Activated CD8-positive, alpha-beta T cell treated with anti-CD3 and anti-CD28 coated beads for 36 hours (primary cell): ENCODE measurements around the gene POLD2. TPM values are rescaled to one million over a fixed set of nuclear protein-coding genes. Genes with fewer than 3 reads are reported as not detected.

Source experiments
- ATAC-seq: fragments of 200-7000 bp; cut with Tn5 transposase; one replicate; pipeline ENCODE4 v1.10.0; 2021; ENCODE audit warnings: mild to moderate bottlenecking, moderate library complexity
- CTCF ChIA-PET: fragments of 350-600 bp; sonication (Branson Sonifier 250); formaldehyde crosslinking; loops from one replicate; lab custom pipeline; 2021; ENCODE audit warnings: antibody characterized with exemption; lab: Charles Lee
- POLR2A ChIA-PET: fragments of 350-600 bp; sonication (Branson Sonifier 250); formaldehyde crosslinking; loops from one replicate; lab custom pipeline; 2021; ENCODE audit warnings: antibody characterized with exemption; lab: Charles Lee
- DNase-seq: peaks from one replicate; pipeline ENCODE4 v3.0.0-alpha.2; 2020
- H3K27ac Mint-ChIP-seq: one replicate; pipeline ENCODE4 v1.8.0; 2021; ENCODE audit warnings: mild to moderate bottlenecking, mixed read lengths
- H3K27me3 Mint-ChIP-seq: one replicate; pipeline ENCODE4 v1.8.0; 2021; ENCODE audit warnings: mixed read lengths
- H3K36me3 Mint-ChIP-seq: one replicate; pipeline ENCODE4 v1.8.0; 2021; ENCODE audit warnings: low read depth, mixed read lengths
- H3K4me1 Mint-ChIP-seq: one replicate; pipeline ENCODE4 v1.8.0; 2021; ENCODE audit warnings: low read depth, mixed read lengths
- H3K4me3 Mint-ChIP-seq: one replicate; pipeline ENCODE4 v1.8.0; 2021; ENCODE audit warnings: mild to moderate bottlenecking, moderate library complexity, mixed read lengths
- H3K9me3 Mint-ChIP-seq: one replicate; pipeline ENCODE4 v1.8.0; 2021; ENCODE audit warnings: mixed read lengths
- intact Hi-C: fragments of 100-400 bp; cut with micrococcal nuclease; formaldehyde crosslinking; loops from one replicate; pipeline ENCODE4 v1.10.0; 2022
- total RNA-seq, 2 experiments: library from RNA; stranded (reverse); gene quantifications; one replicate each; pipeline ENCODE4 v1.2.3, GENCODE V29; 2021
- TF ChIP-seq, protein P1 (sequence below): fragments of 200-600 bp; IDR thresholded peaks from one replicate; pipeline ENCODE4 v1.8.0; 2022; ENCODE audit warnings: antibody characterized with exemption, mild to moderate bottlenecking

Gene POLD2
- total RNA-seq, 2 experiments from 2014 or later: 243 to 251 TPM

DNA sequence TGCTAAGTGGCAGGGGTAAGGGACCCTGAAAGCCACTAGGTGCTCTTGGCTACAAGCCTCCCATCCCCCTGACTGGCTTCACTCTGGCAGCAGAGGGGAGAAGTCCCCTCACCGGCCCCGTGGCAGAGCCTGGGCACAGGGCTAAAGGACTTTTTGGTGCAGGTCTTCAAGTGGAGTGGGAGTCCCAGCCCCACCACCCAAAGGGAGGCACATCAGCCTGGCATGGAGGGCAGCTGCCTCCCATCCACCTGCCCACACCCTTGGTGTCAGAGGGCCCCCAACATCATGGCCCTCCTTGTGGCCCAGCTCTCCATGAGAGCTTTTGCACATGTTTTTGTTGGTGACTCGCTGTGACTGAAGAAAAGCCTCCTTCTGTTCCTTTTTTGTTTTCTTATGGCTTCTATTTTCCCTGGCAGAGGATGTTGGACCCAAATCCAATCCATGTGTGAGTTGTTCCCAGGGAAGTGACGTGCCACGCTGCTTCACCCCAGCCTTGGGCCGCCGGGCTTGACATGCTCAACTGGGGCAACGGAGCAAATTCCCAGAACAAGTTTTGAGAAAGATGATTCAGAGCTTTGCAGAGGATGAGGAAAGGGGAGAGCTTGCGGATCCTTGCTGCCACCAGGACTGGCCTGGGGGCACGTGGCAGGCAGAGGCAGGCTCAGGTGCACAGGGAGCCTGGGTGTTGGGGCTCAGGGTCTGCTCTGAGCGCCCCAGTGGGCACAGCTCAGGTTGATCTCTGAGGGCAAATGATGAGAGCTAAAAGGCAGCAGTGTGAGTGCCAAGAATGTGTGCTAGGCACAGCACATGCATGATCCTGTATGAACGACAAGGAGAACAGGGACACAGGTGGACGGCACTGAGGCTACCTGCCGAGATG is 21.1 kb downstream of the POLD2 start:
- Mint-ChIP-seq H3K4me1 (peaks cover 34% of the 10 kb centered on the region), H3K27ac (no peak overlapping the region), H3K9me3 (no peaks in the 10 kb centered on the region), H3K27me3 (peaks cover 2% of the 10 kb centered on the region), H3K4me3 (no peak overlapping the region), H3K36me3 (peaks cover 2% of the 10 kb centered on the region)
- TF ChIP-seq, protein P1, sequence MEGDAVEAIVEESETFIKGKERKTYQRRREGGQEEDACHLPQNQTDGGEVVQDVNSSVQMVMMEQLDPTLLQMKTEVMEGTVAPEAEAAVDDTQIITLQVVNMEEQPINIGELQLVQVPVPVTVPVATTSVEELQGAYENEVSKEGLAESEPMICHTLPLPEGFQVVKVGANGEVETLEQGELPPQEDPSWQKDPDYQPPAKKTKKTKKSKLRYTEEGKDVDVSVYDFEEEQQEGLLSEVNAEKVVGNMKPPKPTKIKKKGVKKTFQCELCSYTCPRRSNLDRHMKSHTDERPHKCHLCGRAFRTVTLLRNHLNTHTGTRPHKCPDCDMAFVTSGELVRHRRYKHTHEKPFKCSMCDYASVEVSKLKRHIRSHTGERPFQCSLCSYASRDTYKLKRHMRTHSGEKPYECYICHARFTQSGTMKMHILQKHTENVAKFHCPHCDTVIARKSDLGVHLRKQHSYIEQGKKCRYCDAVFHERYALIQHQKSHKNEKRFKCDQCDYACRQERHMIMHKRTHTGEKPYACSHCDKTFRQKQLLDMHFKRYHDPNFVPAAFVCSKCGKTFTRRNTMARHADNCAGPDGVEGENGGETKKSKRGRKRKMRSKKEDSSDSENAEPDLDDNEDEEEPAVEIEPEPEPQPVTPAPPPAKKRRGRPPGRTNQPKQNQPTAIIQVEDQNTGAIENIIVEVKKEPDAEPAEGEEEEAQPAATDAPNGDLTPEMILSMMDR: no peak
- CTCF ChIA-PET: interaction anchor here (1.3 to 1.4 kb wide), 2 partner anchors 17 to 21 kb away, joined by 3 read pairs; no protein-coding TSS in a partner anchor
- ATAC-seq (no peak), DNase-seq (no peak)
- intact Hi-C loops: no loop called here
- POLR2A ChIA-PET: interaction anchor here (0.5 to 2.2 kb wide), 5 partner anchors 10 to 38 kb away, joined by 3 to 10 read pairs (median 5); partner anchors contain the start of gene POLD2

DNA sequence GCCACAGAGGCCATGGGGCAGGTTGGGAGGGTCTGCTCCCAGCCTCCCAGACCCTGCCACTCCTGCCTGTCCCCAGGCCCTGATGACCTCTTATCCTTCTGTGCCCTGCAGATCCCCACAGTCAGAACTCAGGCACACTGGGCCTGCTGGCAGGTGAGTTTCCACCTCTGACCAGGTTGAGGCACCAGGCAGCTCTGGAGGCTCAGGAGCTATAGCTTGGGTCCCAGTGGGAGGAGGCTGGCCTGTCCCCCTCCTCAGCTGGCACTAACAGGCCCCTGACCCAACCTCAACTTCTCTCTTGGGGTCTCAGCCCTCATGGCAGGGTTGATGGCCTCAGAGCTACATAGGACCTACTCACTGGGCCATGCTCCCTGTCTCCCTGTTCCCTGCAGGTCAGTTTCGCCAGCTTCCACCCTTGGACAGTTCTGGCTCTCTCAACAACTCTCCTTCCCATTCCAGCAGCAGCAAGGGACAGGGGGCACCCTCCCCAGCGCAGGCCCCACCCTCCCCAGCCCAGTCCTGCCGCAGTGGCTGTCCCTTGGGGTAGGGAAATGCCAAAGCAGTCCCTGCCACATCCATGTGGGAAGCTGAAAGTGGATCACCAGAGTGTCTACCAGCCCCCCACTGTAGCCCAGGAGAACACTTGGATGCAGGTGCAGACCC is 21.9 kb downstream of the POLD2 start:
- ATAC-seq (no peak), DNase-seq (no peak)
- no peak overlapping the region for H3K4me3 Mint-ChIP-seq
- H3K27me3 Mint-ChIP-seq: peaks cover 2% of the 10 kb centered on the region
- H3K9me3 Mint-ChIP-seq: no peaks in the 10 kb centered on the region
- ChIA-PET POLR2A (interaction anchor here (1.4 to 2.2 kb wide), 4 partner anchors 11 to 26 kb away, joined by 4 to 10 read pairs (median 6); partner anchors contain the start of gene POLD2), CTCF (interaction anchor here (0.7 to 1.4 kb wide), 3 partner anchors 11 to 20 kb away, joined by 3 read pairs; no protein-coding TSS in a partner anchor)
- peaks cover 2% of the 10 kb centered on the region for H3K36me3 Mint-ChIP-seq
- intact Hi-C loops: no loop called here
- H3K4me1 Mint-ChIP-seq: peaks cover 41% of the 10 kb centered on the region
- TF ChIP-seq, protein P1: no peak
- no peak overlapping the region for H3K27ac Mint-ChIP-seq

DNA sequence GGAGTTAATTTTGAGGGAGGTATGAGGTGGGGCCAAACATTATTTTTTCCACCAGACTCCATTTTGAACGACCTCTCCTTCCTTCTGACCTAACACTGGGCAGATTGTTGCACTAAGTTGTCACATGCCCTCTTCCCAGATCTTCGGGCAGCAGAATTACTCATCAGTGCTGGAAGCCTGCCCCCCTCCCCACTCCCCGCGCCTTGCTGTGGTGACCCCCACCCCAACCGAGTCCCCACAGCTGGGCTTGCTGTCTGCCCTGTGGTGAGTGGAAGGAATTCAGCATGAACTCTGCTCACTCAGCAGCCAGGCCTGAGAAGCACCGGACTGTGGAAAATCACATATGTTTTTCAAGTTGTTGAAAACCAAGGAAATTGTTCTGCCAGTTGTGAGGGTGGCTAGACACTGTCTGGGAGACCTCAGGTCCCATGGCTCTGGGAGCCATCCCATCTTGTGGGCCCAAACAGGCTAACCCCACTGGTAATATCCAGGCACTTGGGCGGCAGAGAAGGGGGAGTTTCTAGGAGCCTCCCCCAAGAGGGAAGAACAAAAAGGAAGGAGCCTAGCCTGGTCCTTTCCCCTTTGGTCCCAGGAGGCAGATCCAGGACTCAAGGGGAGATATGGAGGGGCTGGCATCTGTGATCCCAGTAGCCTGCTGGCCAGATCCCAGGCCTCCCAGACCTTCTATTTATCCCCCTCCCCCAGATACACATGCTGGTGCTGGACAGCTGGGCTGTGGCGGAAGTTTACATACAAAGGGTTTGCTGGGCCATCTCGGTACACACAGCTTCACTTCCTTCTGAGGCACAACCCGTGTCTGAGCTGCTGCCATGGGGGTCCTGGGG is 22.7 kb downstream of the POLD2 start:
- H3K27ac Mint-ChIP-seq: peak overlapping the region; percentile 42
- intact Hi-C loops: no loop called here
- peaks cover 2% of the 10 kb centered on the region for H3K27me3 Mint-ChIP-seq
- ChIA-PET POLR2A (interaction anchor here (1.4 to 1.5 kb wide), 2 partner anchors 11 to 26 kb away, joined by 4 to 6 read pairs; no protein-coding TSS in a partner anchor), CTCF (interaction anchor here (0.7 to 1.4 kb wide), 2 partner anchors 12 to 19 kb away, joined by 3 read pairs; no protein-coding TSS in a partner anchor)
- no peak for DNase-seq
- H3K4me1 Mint-ChIP-seq: peaks cover 35% of the 10 kb centered on the region
- H3K4me3 Mint-ChIP-seq: no peak overlapping the region
- peaks cover under 1% of the 10 kb centered on the region for H3K36me3 Mint-ChIP-seq
- TF ChIP-seq, protein P1: no peak
- no peak for ATAC-seq
- no peaks in the 10 kb centered on the region for H3K9me3 Mint-ChIP-seq

DNA sequence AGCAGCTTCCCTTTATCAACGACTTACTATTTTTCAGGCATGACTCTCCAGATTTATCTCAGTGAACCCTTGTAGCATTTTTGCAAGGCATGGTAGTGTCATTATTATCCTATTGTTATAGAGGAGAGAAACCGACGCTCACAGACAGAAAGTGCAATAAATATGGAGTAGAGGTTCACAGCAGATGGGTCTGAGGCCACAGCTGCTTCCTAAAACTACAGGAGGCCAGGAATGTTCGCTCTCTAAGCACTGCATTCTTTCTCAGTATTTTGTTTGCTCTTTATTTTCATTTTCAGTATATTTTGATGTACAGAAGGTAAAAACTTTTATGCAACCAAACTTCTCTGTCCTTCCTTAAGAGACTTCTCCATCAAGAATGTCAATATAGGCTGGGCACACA is 23.7 kb downstream of the POLD2 start:
- TF ChIP-seq, protein P1: no peak
- intact Hi-C loops: no loop called here
- Mint-ChIP-seq H3K27me3 (no peaks in the 10 kb centered on the region), H3K4me3 (no peak overlapping the region), H3K4me1 (peaks cover 27% of the 10 kb centered on the region), H3K9me3 (no peaks in the 10 kb centered on the region), H3K27ac (no peak overlapping the region), H3K36me3 (no peaks in the 10 kb centered on the region)
- ChIA-PET POLR2A (interaction anchor here (1.1 to 2.6 kb wide), 3 partner anchors 16 to 53 kb away, joined by 3 to 11 read pairs (median 4); no protein-coding TSS in a partner anchor), CTCF (interaction anchor here (1.1 to 3.0 kb wide), 2 partner anchors 15 to 96 kb away, joined by 4 to 21 read pairs; no protein-coding TSS in a partner anchor)
- ATAC-seq: no peak
- DNase-seq: no peak
